GM10248 (cell line): ENCODE results near the gene UBLCP1.

Experiments
- CTCF ChIA-PET: fragments of 300-600 bp; sonication (Branson Sonifier 250); formaldehyde crosslinking; extraction: SDS; loops from one replicate; lab custom pipeline; 2021; ENCODE audit warnings: antibody characterized with exemption; lab: Yijun Ruan, JAX
- POLR2A ChIA-PET: fragments of 350-650 bp; sonication (Branson Sonifier 250); formaldehyde crosslinking; extraction: SDS; loops from one replicate; lab custom pipeline; 2020; ENCODE audit warnings: antibody characterized with exemption; lab: Yijun Ruan, JAX
- DNase-seq: peaks from one replicate; pipeline ENCODE4 v3.0.0; 2012; ENCODE audit errors: extremely low spot score
- TF ChIP-seq, protein P1 (sequence below): IDR thresholded peaks from 2 replicates; pipeline ENCODE4 v1.5.1; 2012; ENCODE audit warnings: mild to moderate bottlenecking, low read depth; ENCODE audit errors: extremely low read depth, missing control alignments, control extremely low read depth

The UBLCP1 gene

DNA sequence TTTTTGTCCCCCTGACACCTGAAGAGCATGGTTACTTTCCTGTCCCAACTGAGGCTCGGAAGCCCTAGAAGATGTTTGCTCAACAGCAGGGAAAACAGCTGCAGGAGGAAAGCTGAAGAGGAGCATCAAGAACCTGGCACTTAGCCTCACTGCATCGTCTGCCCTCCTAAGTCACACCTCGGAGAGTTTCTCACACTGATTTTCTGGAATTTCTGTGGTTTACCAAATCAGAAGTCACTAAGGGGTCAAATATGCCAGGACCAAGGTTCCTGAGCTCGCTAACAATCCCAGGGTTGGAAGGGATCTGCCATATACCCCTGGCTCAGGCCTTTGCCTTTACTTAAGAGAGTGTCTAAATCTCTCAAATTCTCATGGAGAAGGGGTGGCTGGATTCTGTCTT, 61.9 kb downstream of the UBLCP1 start:
- no peak for DNase-seq
- CTCF ChIA-PET = interaction anchor here (0.9 to 2.3 kb wide), 7 partner anchors 8 to 634 kb away, joined by 3 to 5 read pairs (median 3); no protein-coding TSS in a partner anchor
- TF ChIP-seq, protein P1, sequence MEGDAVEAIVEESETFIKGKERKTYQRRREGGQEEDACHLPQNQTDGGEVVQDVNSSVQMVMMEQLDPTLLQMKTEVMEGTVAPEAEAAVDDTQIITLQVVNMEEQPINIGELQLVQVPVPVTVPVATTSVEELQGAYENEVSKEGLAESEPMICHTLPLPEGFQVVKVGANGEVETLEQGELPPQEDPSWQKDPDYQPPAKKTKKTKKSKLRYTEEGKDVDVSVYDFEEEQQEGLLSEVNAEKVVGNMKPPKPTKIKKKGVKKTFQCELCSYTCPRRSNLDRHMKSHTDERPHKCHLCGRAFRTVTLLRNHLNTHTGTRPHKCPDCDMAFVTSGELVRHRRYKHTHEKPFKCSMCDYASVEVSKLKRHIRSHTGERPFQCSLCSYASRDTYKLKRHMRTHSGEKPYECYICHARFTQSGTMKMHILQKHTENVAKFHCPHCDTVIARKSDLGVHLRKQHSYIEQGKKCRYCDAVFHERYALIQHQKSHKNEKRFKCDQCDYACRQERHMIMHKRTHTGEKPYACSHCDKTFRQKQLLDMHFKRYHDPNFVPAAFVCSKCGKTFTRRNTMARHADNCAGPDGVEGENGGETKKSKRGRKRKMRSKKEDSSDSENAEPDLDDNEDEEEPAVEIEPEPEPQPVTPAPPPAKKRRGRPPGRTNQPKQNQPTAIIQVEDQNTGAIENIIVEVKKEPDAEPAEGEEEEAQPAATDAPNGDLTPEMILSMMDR = no peak
- POLR2A ChIA-PET = no interaction called here

DNA sequence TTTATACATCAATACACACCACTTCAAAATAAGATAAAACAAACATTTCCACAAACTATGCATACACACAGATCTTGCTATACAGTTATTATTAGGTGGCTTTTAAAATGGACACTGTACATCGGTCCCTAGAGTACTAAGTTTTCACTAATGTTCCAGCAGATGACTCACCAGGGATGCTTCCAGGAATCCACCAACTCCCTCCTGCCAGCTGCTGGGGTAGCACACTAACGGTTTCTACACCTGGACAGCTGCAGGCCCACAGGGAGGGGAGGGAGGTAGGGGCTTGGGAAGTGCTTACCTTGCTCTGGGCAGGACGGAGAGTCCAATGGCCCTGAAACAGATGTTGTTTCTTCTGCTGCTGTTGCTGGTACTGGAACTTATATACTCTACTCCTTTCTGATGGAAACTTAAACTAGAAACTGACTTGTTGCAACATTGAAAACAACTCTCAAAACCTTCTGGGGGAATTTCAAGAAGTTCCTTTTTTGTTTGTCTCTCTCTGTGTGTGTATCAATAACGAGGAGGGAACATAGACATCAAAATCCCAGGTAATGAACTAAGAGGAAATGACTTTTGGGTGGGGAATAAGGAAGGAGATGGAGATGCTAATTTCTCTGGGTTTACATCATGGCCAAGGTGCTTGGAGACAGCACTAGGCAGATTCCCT, 67.2 kb downstream of the UBLCP1 start, which contains the start of gene IL12B:
TSS of gene IL12B (minus strand) at position 357 of the 670 bp plus-strand sequence. CDS start 3,705 bp downstream, outside the sequence.
- no peak for DNase-seq
- TF ChIP-seq, protein P1 = no peak
- ChIA-PET CTCF (interaction anchor here (1.0 kb wide), 2 partner anchors 9 to 14 kb away, joined by 3 read pairs; no protein-coding TSS in a partner anchor), POLR2A (no interaction called here)

DNA sequence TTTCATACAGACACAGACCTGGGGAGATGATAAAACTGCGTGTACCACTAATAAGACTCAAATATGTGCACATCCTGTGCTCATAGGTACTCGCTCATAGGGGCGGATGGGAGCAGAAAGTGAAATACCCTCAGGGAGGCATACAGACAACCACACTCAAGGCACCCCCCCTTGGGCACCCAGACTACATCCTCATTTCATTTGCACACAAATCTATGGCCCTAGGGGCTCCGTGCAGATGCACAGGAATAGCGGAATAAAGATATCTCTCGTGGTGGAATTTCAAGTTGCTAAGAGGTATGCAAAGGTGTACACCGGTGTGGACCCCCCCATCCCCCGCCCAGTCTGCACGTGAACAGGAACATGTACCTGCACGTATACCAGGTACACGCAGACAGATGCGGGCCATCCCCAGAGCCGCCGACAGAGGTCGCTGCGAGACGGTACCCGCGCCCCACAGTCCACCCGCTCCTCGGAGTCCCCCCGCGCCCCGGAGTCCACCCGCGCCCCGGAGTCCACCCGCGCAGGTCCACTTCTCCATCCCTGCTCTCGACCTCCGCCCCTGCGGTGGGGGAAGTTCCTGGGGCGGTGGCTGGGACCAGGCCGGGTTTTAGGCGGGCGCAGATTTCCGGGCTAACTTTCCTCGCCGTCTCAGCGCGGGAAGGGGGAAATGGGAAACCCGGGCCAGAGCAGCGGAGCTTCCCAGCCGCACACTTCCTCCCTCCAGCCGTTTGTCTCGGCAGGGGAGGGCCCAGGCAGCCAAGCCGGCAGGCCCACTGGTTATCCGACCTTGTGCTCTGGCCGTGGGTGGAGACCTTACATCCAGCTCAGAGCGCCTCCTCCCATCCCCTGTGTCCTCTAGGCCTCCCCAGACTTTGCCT, 68.2 kb downstream of the UBLCP1 start:
- TF ChIP-seq, protein P1 = peak; percentile 72
- POLR2A ChIA-PET = no interaction called here
- DNase-seq = peak; percentile 77
- CTCF ChIA-PET = interaction anchor here (0.8 to 3.0 kb wide), 9 partner anchors 9 to 583 kb away, joined by 3 to 13 read pairs (median 3); no protein-coding TSS in a partner anchor

DNA sequence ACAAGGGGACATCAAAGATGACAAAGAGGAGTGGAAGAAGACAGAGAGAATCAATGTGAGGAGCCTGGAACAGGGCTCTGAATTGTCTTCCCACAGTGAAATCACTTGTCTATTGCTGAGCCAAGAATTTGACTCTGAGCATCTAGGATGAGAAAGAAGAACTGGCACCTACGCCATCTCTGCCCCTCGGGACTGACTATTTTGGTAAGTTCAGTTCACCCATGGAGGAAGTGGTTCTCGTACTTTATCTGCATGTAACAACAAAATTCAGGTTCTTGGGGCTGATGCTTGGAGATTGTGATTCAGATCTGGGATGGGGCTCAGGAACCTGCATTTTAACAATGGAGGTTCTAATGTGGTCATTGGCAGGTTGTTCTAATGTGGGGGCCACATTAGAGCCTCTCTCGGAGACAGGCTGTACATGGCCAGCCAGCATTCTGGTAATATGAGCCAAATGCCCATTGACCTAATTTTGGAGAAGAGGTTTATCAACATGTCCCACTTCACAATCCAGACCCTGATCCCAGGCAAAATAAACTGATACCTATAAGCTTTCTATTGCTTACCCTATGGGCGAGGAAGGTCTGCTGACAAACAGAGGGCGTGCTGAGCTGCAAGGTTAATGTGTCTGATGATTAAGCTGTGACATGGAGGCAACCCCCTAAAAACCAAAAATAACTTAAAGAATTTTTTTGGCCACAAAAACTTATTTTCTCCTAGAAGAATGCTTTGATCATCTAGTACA, 69.9 kb downstream of the UBLCP1 start:
- ChIA-PET CTCF (interaction anchor here (0.6 to 3.0 kb wide), 7 partner anchors 9 to 654 kb away, joined by 3 to 13 read pairs (median 4); no protein-coding TSS in a partner anchor), POLR2A (no interaction called here)
- TF ChIP-seq, protein P1 = no peak
- no peak for DNase-seq

DNA sequence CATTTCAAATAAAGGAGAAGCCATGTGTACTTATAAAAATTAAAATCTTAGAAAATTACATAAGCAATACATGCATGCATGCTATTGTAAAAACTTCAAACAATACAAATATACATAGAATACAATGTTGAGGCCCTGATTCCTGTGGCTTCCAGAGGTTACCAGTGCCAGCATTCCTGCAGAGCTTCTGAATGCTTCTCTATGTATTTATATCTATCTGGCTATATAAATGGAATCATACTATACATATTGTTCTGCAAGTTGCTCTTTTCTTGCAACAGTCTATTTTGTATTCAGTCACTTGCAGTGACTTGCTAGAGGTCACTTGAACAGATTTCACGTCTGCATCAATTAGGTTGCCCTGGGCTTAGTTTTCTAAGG, 70.4 kb downstream of the UBLCP1 start:
- POLR2A ChIA-PET = no interaction called here
- DNase-seq = no peak
- TF ChIP-seq, protein P1 = no peak
- CTCF ChIA-PET = interaction anchor here (0.9 to 3.0 kb wide), 3 partner anchors 16 to 653 kb away, joined by 3 to 13 read pairs (median 3); no protein-coding TSS in a partner anchor
